Uterus (tissue), 2 donors: ENCODE results near the gene STT3B.

ENCODE experiments used
- POLR2A ChIP-seq, 2 donors: fragments of 450-650 bp; IDR thresholded peaks; one replicate each; pipeline ENCODE4 v1.6.1; 2016; ENCODE audit warnings: antibody characterized with exemption in 2 of 2, mild to moderate bottlenecking in 1 of 2, moderate library complexity in 1 of 2
- TF ChIP-seq, protein P1 (sequence below), 4 experiments: fragments of 200-600 bp in 2 of 4; fragments of 450-650 bp in 2 of 4; sonication (generic) in 2 of 4; IDR thresholded peaks; one replicate each; pipeline ENCODE4 v1.5.1; 2016 to 2019; ENCODE audit warnings: antibody characterized with exemption in 4 of 4, mild to moderate bottlenecking in 2 of 4, moderate library complexity in 1 of 4

DNA sequence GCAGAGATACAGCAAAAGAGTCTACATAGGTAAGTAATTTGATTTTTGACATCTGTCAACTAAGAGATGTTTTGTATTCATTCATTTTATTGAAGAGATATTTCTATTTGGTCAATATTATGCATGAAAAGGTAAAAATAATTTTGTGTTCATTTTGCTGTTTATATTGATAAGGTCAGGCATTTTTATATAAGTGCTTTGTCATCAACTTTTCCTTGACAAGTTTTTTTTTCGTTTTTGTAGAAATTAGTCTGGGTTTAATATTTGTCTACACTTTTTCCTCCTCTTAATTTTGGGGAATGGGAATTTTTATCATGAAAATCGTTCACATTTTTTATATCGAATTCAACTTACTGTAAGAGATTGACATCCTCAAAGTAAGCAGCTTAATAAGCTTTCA, 67.7 kb downstream of the STT3B start:
- TF ChIP-seq, protein P1, sequence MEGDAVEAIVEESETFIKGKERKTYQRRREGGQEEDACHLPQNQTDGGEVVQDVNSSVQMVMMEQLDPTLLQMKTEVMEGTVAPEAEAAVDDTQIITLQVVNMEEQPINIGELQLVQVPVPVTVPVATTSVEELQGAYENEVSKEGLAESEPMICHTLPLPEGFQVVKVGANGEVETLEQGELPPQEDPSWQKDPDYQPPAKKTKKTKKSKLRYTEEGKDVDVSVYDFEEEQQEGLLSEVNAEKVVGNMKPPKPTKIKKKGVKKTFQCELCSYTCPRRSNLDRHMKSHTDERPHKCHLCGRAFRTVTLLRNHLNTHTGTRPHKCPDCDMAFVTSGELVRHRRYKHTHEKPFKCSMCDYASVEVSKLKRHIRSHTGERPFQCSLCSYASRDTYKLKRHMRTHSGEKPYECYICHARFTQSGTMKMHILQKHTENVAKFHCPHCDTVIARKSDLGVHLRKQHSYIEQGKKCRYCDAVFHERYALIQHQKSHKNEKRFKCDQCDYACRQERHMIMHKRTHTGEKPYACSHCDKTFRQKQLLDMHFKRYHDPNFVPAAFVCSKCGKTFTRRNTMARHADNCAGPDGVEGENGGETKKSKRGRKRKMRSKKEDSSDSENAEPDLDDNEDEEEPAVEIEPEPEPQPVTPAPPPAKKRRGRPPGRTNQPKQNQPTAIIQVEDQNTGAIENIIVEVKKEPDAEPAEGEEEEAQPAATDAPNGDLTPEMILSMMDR (IDR thresholded peaks at IDR 0.05) = no peak
- no peak for TF ChIP-seq POLR2A (IDR thresholded peaks at IDR 0.05)
